Lung microvascular endothelial cell (primary cell): ENCODE data around the gene DPYD. TPM values are rescaled to one million over a fixed set of nuclear protein-coding genes. Genes with fewer than 3 reads are reported as not detected.
A peak's percentile ranks its signal among the peaks of the same experiment; 100 is the strongest.
"Not testable (repeated sequence)": the region's sequence is repeated elsewhere in the genome, so short reads cannot be mapped to it uniquely, and the experiment has no call there.

ENCODE experiments used
- DNase-seq, 2 donors: peaks; one replicate each; pipeline versions ENCODE4 v3.0.0 to v3.0.0-alpha.2; 2010; ENCODE audit warnings: low read depth in 2 of 2
- total RNA-seq: library from RNA; depleted of rRNA; stranded (reverse); fragments of >200 nt; gene quantifications from 2 replicates; pipeline ENCODE4 v1.2.1, GENCODE V29; 2014

Gene DPYD
- total RNA-seq, 1 donor from 2014 or later, result 15.9 TPM

GRCh38 chr1:97306504-97306903 is 614.3 kb downstream of the DPYD start:
- DNase-seq, result no peak

GRCh38 chr1:97304366-97304765 is 616.5 kb downstream of the DPYD start:
- no peak for DNase-seq

GRCh38 chr1:97298966-97299365 is 621.9 kb downstream of the DPYD start:
- DNase-seq, result no peak

- peak in 1 of 2 donors; percentile 42 for DNase-seq
Observed at GRCh38 chr1:97297611-97298010, 623.2 kb downstream of the DPYD start.

- no peak for DNase-seq
Observed at GRCh38 chr1:97281962-97282361, 638.9 kb downstream of the DPYD start.

GRCh38 chr1:97277891-97278654 is 642.8 kb downstream of the DPYD start:
- peak in 1 of 2 donors; percentile 89 for DNase-seq

- DNase-seq, result peak in 1 of 2 donors; percentile 59
Observed at GRCh38 chr1:97271916-97272788, 648.7 kb downstream of the DPYD start.

- DNase-seq, result peak in 1 of 2 donors; percentile 49
Observed at GRCh38 chr1:97270508-97271307, 650.1 kb downstream of the DPYD start.

- no peak for DNase-seq
Observed at GRCh38 chr1:97265630-97266029, 655.2 kb downstream of the DPYD start.

- DNase-seq, result no peak
Observed at GRCh38 chr1:97262842-97263241, 658.0 kb downstream of the DPYD start.

- DNase-seq, result no peak
Observed at GRCh38 chr1:97258597-97258996, 662.2 kb downstream of the DPYD start.

GRCh38 chr1:97254731-97255463 is 665.9 kb downstream of the DPYD start:
- no peak for DNase-seq

- DNase-seq, result no peak
Observed at GRCh38 chr1:97252925-97253324, 667.9 kb downstream of the DPYD start.

- DNase-seq, result peak in 1 of 2 donors; percentile 10
Observed at GRCh38 chr1:97252076-97252475, 668.8 kb downstream of the DPYD start.

GRCh38 chr1:97247196-97247595 is 673.6 kb downstream of the DPYD start:
- no peak for DNase-seq

GRCh38 chr1:97245682-97246081 is 675.2 kb downstream of the DPYD start:
- DNase-seq, result peak; percentile 26 to 32

- DNase-seq, result no peak
Observed at GRCh38 chr1:97245026-97245425, 675.8 kb downstream of the DPYD start.

- peak; percentile 51 to 52 for DNase-seq
Observed at GRCh38 chr1:97243973-97244560, 676.8 kb downstream of the DPYD start.

GRCh38 chr1:97238816-97239215 is 682.0 kb downstream of the DPYD start:
- no peak for DNase-seq

GRCh38 chr1:97231354-97231753 is 689.5 kb downstream of the DPYD start:
- not testable (repeated sequence) for DNase-seq

- DNase-seq, result no peak
Observed at GRCh38 chr1:97212671-97213070, 708.2 kb downstream of the DPYD start.
